Keratinocyte (primary cell): ENCODE data around the gene SNRPF. TPM values are rescaled to one million over a fixed set of nuclear protein-coding genes. Genes with fewer than 3 reads are reported as not detected.

Experiments
- DNase-seq: peaks from one replicate; pipeline ENCODE4 v3.0.0-alpha.2; 2011; ENCODE audit warnings: low read depth, missing footprints, low spot score
- FAIRE-seq: peaks from 2 replicates; lab custom pipeline; 2011; peaks lifted over from hg19 to GRCh38; lab: Jason Lieb, UNC
- H2AFZ ChIP-seq: 2 replicates; pipeline ENCODE4 v1.6.0; 2012; ENCODE audit warnings: low read length, control low read depth, inconsistent platforms; ENCODE audit not compliant: control insufficient read depth
- H3K27ac ChIP-seq: 2 replicates; pipeline ENCODE4 v1.5.1; 2011; ENCODE audit warnings: low read length; ENCODE audit not compliant: control insufficient read depth, insufficient read depth
- H3K27me3 ChIP-seq: 3 replicates; pipeline ENCODE4 v1.6.0; 2011; ENCODE audit warnings: low read length; ENCODE audit not compliant: control insufficient read depth, insufficient read depth; ENCODE audit errors: extremely low read depth
- H3K36me3 ChIP-seq, 2 experiments: 2 replicates in 1 of 2; 3 replicates in 1 of 2; pipeline ENCODE4 v1.5.1; 2011; ENCODE audit warnings: low read length in 2 of 2, mild to moderate bottlenecking in 1 of 2; ENCODE audit not compliant: control insufficient read depth in 2 of 2, insufficient read depth in 2 of 2; ENCODE audit errors: extremely low read depth in 1 of 2
- H3K4me1 ChIP-seq: 3 replicates; pipeline ENCODE4 v1.5.1; 2011; ENCODE audit warnings: low read length; ENCODE audit not compliant: control insufficient read depth, insufficient read depth; ENCODE audit errors: extremely low read depth
- H3K4me2 ChIP-seq: 3 replicates; pipeline ENCODE4 v1.6.0; 2011; ENCODE audit warnings: low read depth, low read length; ENCODE audit not compliant: control insufficient read depth, insufficient read depth; ENCODE audit errors: extremely low read depth
- H3K4me3 ChIP-seq, 3 experiments: fragments of 200-600 bp in 1 of 3; sonication (generic) in 1 of 3; 2 replicates in 2 of 3; 3 replicates in 1 of 3; pipeline ENCODE4 v1.5.1; 2011 to 2016; ENCODE audit warnings: low read length in 3 of 3, mild to moderate bottlenecking in 3 of 3, control low read depth in 2 of 3, inconsistent platforms in 1 of 3, low read depth in 1 of 3, mixed read lengths in 1 of 3, mixed run types in 1 of 3, moderate library complexity in 1 of 3; ENCODE audit not compliant: control insufficient read depth in 2 of 3, insufficient read depth in 2 of 3; ENCODE audit errors: extremely low read depth in 1 of 3
- H3K79me2 ChIP-seq: 2 replicates; pipeline ENCODE4 v1.6.0; 2012; ENCODE audit warnings: low read length; ENCODE audit not compliant: control insufficient read depth, insufficient read depth
- H3K9ac ChIP-seq: 3 replicates; pipeline ENCODE4 v1.6.0; 2011; ENCODE audit warnings: low read length; ENCODE audit not compliant: control insufficient read depth, insufficient read depth; ENCODE audit errors: extremely low read depth
- H3K9me1 ChIP-seq: 3 replicates; pipeline ENCODE4 v1.6.0; 2011; ENCODE audit warnings: low read length; ENCODE audit not compliant: control insufficient read depth, insufficient read depth; ENCODE audit errors: extremely low read depth
- H3K9me3 ChIP-seq: 2 replicates; pipeline ENCODE4 v1.5.1; 2012; ENCODE audit warnings: low read depth, low read length; ENCODE audit not compliant: control insufficient read depth
- H4K20me1 ChIP-seq: 3 replicates; pipeline ENCODE4 v1.6.0; 2011; ENCODE audit warnings: low read length; ENCODE audit not compliant: control insufficient read depth, insufficient read depth; ENCODE audit errors: extremely low read depth
- CTCF ChIP-seq, 3 experiments: IDR thresholded peaks in 1 of 3; conservative IDR thresholded peaks in 1 of 3; optimal IDR thresholded peaks in 1 of 3; 2 replicates in 2 of 3; 3 replicates in 1 of 3; pipeline versions ENCODE3 to v1.5.1; 2011; ENCODE audit warnings: low read length in 3 of 3, mild to moderate bottlenecking in 3 of 3, moderate library complexity in 2 of 3, control low read depth in 1 of 3, inconsistent platforms in 1 of 3; ENCODE audit not compliant: insufficient read depth in 2 of 3; ENCODE audit errors: extremely low read depth in 1 of 3
- EZH2 ChIP-seq: IDR thresholded peaks from one replicate; pipeline ENCODE4 v1.6.1; 2012; ENCODE audit warnings: inconsistent platforms, mild to moderate bottlenecking, low read length, moderate library complexity
- dilution Hi-C: fragments of 300-500 bp; cut with MboI; formaldehyde crosslinking; loops from one replicate; pipeline ENCODE4 v1.7.0; 2020; ENCODE audit warnings: low sequenced_read_pairs; ENCODE audit not compliant: extremely low pct_ligation_motif_present
- polyA plus RNA-seq, 5 experiments: library from polyadenylated mRNA; depleted of rRNA in 3 of 5; stranded (reverse) in 3 of 5; stranded (forward) in 1 of 5; unstranded in 1 of 5; fragments of >200 nt; gene quantifications; 1 replicate in 1 of 5; 2 replicates in 3 of 5; 3 replicates in 1 of 5; pipeline versions ENCODE4 v1.2.1 to v1.2.3, GENCODE V29; 2011 to 2012; ENCODE audit warnings: missing spikeins in 2 of 5, low read depth in 1 of 5, low replicate concordance in 1 of 5

Gene SNRPF
- polyA plus RNA-seq, 1 donor (not counting 4 experiments of a cell fraction or from before 2014, with no cell fraction given), result 34.7 TPM

GRCh38 chr12:95848575-95849388 is 10.0 kb upstream of the SNRPF start:
- H3K4me2 ChIP-seq, result no peak overlapping the region
- TF ChIP-seq CTCF (optimal IDR thresholded peaks at IDR 0.05 in 1 of 3, IDR thresholded peaks at IDR 0.05 in 1 of 3, conservative IDR thresholded peaks at IDR 0.05 in 1 of 3; ENCODE audit: extremely low read depth in 1 of 3, insufficient read depth in 2 of 3, low read length in 3 of 3) (peak in 2 of 3 experiments; percentile 8 to 27), EZH2 (no peak)
- no peak overlapping the region for H2AFZ ChIP-seq
- H3K27ac ChIP-seq, result no peak overlapping the region
- no peaks in the 10 kb centered on the region for H3K9me1 ChIP-seq
- H4K20me1 ChIP-seq, result no peaks in the 10 kb centered on the region
- H3K27me3 ChIP-seq, result peaks cover 4% of the 10 kb centered on the region
- H3K9me3 ChIP-seq, result no peaks in the 10 kb centered on the region
- DNase-seq, result no peak
- H3K36me3 ChIP-seq, result no peaks in the 10 kb centered on the region
- dilution Hi-C loops, result no loop called here
- H3K9ac ChIP-seq, result no peak overlapping the region
- no peaks in the 10 kb centered on the region for H3K79me2 ChIP-seq
- FAIRE-seq, result peak; percentile 23
- H3K4me1 ChIP-seq, result no peaks in the 10 kb centered on the region
- H3K4me3 ChIP-seq, result no peak overlapping the region

GRCh38 chr12:95851606-95852005 is 7.1 kb upstream of the SNRPF start:
- peaks cover 4% of the 10 kb centered on the region for H3K27me3 ChIP-seq
- H3K4me1 ChIP-seq, result no peaks in the 10 kb centered on the region
- dilution Hi-C loops, result no loop called here
- H3K9me3 ChIP-seq, result no peaks in the 10 kb centered on the region
- no peak overlapping the region for H2AFZ ChIP-seq
- DNase-seq (no peak), FAIRE-seq (no peak)
- H3K9me1 ChIP-seq, result no peaks in the 10 kb centered on the region
- no peaks in the 10 kb centered on the region for H3K36me3 ChIP-seq
- H3K79me2 ChIP-seq, result no peaks in the 10 kb centered on the region
- H3K9ac ChIP-seq, result no peak overlapping the region
- H3K4me3 ChIP-seq, result no peak overlapping the region
- no peaks in the 10 kb centered on the region for H4K20me1 ChIP-seq
- H3K4me2 ChIP-seq, result no peak overlapping the region
- TF ChIP-seq EZH2 (no peak), CTCF (optimal IDR thresholded peaks at IDR 0.05 in 1 of 3, IDR thresholded peaks at IDR 0.05 in 1 of 3, conservative IDR thresholded peaks at IDR 0.05 in 1 of 3; ENCODE audit: extremely low read depth in 1 of 3, insufficient read depth in 2 of 3, low read length in 3 of 3) (no peak)
- H3K27ac ChIP-seq, result no peak overlapping the region
